ENCODE data around the gene TRAP1.
"Not testable (repeated sequence)": the region's sequence is repeated elsewhere in the genome, so short reads cannot be mapped to it uniquely, and the experiment has no call there.

The TRAP1 gene

GRCh38 chr16:3670711-3671110 is 46.6 kb downstream of the TRAP1 start:
- no peak for DNase-seq

GRCh38 chr16:3669082-3669481 is 48.2 kb downstream of the TRAP1 start:
- no peak for DNase-seq

DNA sequence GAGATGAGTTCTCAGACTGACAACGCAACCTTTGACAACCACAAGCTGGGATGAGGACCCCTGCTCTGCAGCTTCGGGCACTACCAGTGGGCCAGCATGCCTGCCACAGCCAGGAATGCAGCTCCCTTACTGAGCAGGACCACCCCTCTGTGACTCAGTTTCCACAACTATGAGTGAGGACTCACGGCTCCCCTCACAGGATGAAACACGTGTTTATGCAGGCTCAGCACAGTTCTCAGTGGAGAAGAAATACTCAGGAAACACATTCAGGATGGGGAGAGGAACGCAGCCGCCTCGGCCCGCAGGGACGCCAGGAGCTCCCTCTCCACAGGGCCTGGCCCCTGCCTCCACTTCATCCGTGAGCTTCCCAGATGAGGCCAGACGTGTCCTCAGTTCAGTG is 48.7 kb downstream of the TRAP1 start:
- no peak for DNase-seq

DNA sequence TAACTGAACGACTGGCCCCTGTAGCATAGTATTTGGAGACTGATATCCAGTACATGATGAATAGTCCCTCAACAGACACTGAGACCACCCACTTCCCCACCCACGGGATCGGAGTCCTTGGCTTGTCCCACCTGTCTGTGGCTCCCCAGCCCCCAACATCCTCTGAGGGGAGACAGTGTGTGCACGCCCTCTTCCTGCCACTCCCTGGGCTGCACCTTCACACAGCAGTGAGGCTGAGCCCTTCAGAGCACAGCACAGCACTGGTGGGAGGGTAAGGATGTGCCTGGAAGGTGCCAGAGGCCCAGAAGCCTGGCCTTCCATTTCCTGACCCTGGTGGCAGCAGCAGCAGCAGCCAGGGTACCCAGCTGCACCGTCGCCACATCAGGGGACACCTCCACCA is 51.8 kb downstream of the TRAP1 start:
- no peak for DNase-seq

DNA sequence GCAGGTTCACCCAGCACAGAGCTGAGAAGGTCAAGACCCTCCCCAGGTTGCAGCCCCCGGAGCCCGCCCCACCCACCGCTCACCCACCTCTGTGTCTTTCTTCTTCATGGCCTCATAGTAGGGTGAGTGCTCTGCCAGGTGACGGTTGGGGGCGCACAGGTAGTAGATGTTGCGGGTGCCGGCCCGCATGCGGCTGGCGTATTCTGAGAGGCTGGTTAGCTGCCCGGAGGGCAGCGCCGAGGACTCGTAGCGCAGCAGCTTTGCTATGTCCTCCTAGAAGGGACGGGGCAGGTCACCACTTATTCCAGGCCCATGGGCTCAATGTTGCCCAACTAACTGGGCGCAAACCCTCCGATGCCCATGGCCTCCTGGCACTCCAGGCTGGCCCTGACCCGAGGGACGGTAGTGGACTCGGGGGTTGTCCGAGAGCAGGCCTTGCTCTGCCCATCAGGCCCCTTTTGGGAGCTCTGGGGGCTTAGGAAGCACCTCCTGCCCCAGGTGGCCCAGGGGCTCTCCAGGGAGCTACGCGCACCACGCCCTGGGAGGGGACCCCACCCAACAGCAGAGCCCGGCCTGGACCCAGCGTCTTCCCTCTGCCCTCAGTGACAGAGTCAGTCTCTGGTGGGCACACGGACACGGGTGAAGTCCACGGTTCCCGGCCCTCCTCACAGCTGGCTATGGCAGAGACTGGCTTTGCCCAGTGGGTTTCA is 53.0 kb downstream of the TRAP1 start:
- no peak for DNase-seq

DNA sequence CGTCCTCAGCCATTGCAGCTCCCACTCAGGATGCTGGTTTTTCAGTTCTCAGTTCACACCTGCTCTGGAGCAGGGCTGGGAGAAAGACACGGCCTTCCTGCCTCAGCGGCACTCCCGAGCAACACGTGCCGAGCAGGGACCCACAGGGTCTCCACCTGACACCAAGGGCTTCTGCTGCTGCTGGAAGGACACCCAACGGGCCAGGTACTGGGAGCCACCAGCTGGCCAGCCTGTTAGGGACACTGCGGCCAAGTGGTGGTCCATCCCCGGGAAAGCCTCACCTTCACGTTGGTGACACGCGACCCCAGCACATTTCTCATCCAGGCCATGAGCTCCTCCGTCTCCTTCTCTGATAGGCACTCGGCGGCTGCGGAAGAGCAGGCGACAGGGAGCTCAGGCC is 54.7 kb downstream of the TRAP1 start:
- DNase-seq, result no peak

DNA sequence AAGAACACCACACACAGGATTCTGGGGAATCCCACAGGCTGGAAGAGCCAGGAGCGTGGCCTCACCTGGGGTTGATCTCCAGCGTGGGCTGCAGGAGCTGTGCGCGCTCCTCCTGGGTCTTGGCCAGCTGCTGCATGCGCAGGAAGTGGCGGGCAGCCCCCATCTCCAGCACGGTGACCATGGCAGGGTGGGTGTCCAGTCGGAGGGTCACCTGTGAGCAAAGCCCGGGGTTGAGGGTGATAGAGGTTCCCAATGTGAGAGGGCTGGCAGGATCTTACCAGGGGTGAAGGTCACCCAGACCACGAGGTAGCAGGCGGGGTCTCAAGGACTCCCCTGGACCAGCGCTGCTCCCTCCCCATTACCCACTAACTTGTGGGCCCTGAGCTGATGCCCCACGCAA is 55.4 kb downstream of the TRAP1 start:
- no peak for DNase-seq

DNA sequence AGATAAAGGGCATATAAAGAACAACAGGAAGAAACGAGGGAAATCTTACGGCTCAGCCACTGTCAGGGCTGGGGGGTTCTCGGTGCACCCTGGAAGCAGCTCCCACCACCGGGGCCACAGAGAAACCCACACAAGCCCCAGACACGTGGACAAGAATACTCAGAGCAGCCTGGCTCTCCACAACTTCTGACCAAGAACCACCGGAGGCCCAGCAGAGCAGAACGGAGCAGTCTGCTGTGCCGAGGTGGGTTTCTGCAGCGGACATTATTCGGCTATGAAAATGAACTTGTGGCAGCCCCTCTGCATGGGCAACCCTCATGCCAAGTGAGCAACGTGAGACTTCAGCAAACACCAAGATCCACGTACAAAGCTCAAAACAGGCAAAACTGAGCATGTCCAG is 56.0 kb downstream of the TRAP1 start:
- no peak for DNase-seq

DNA sequence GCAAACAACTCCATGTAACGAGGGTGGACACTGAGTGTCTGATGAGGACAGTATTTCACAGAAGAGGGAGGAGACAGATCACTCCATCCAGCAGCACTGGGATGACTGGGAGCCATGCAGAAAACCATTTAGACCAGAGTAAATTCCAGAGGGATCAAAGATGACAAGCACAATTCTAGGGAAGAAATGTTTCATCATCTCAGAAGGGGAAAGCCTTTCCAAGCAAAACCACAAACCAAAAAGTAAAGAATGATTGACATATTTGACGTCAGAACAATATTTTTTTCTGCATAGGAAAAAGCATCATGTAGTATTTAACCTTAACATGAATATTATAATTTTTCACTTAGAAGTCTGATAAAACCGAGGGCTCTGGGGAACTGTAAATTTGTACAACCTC is 58.1 kb downstream of the TRAP1 start:
- no peak for DNase-seq

- DNase-seq, result no peak
Measured at GRCh38 chr16:3656491-3657468, 60.5 kb downstream of the TRAP1 start.

GRCh38 chr16:3656160-3656490 is 61.2 kb downstream of the TRAP1 start:
- DNase-seq, result not testable (repeated sequence)

- DNase-seq, result no peak
Measured at GRCh38 chr16:3655396-3656159, 61.7 kb downstream of the TRAP1 start.

DNA sequence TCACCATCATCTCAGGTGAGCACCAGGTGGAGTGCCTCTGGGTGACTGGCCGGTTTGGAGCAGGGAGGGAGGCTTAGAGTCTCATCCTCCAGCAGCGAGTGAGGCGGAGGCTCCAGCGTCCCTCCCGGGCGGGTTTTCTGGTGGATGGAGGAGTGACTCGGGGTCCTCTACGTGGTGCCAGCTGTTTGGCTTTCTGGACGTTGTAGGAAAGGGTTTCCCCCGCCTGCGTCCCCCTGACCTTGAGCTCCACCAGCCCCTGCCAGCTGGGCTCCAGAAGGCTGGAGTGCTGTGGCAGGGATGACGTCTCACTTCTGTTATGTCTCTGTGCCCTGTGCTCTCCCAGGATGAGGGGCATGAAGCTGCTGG is 62.3 kb downstream of the TRAP1 start:
- no peak for DNase-seq

GRCh38 chr16:3654249-3654991 is 62.9 kb downstream of the TRAP1 start, which contains the start of gene DNASE1:
Gene DNASE1, plus strand, starts transcription at chr16:3654691. Its CDS starts 683 bp downstream, at chr16:3655374.
- DNase-seq, result no peak

DNA sequence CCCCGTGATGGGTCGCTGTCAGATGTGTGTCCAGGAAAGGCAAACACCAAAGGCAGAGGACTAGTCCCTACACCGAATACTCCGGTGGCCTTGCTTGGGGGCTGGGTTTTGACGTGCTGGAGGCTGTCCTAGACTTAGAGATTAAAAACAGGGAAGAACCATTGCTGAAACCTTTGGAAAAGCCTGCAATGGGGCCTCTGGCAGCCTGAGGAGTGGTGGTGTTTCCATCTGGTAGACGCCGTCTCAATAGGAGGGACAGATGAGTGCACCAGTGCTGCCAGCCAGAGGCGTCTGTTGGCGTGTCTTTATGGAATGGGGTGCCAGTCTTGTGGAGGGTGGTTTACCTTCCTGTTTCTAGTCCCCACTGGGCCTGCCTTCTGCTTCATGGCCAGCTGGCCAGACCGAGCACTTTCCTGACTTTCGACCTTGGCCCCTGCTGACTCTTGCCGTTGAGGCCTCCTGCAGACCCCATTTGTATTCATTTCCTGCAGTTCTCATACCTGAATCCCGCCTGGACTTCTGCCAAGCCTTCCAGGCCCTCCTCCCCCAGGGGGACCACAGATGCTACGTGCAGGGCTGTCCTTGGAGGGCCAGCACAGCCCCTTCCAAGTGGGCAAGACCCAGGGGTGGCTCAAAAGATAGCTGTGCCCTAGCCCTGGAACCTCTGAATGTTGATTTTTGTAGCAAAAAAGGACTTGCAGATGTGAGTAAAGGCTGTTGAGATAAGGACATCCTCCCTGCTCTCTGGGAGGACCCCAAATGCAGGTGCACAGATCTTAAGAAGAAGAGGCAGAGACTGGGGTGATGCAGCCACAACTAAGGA is 64.7 kb downstream of the TRAP1 start:
- DNase-seq, result no peak

DNA sequence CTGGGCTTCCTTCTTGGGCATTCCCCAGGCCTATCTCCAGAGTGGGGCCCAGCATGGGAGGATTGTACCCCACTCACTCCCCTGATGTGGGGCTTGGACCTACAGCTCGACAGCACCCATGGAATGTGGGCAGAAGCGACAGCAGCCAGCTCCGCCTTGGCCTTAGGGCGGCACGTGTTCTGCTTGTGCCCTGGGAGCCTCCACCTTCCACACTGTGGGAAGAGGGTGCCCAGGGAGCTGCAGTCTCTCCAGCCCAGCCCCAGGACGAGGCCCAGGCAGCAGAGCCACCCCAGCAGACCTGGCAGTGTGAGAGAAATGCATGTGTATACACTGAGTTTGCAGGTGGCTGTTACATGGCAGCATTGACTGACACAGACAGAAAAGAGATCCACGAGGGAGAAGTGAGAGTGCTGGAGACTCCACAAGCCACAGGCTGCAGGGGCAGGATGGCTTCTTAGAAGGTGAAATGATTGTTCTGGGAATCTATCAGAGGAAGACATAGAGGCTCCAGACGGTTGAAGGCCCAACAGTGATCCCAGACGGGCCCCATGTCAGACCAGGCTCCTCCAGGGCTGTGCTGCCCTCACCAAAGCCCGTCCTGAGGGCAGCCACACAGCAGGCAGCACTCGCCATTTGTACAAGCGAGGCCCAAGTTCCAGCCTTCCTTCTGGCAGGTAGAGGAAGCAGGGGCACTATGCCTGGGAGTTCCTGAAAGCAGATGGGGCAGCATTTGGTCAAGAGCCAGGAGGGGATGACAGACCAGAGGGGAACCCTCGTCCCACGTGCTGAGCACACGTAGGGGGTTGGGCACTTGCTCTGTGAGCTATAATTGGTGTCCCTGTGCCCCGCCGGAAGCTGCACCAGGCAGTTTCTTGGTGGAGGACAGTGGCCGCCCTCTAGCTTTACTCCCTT is 65.6 kb downstream of the TRAP1 start:
- no peak for DNase-seq

DNA sequence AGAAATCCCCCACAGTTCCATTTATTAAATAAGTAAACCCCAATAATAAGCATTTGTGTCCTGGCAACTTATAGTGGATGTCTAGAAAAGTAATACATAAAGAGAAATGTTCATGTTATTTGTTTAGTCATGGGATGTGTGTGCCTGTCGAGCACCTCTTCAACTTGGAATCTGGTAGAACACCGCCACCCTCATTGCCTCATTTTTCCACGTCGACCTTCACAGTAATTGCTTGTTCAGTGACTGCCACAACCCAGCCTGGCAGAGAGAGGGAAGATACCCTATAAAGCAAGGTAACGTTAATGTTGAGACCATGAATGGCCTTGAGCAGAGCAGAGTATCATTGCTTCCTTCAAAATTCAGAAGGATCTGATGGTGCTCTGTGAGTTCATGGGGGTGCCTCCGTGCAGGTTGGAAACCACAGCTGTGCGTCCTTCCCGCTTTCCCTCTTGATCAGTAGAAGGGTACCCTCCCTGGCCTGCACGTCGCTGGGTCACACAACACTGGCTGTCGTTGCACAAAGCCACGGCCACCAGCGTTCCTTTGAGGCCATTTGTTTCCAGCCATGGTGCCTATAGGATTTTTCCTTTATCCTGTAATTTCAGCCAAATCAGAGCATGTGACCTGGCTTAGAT is 66.6 kb downstream of the TRAP1 start:
- DNase-seq, result no peak

GRCh38 chr16:3646348-3646920 is 70.9 kb downstream of the TRAP1 start:
- no peak for DNase-seq

DNA sequence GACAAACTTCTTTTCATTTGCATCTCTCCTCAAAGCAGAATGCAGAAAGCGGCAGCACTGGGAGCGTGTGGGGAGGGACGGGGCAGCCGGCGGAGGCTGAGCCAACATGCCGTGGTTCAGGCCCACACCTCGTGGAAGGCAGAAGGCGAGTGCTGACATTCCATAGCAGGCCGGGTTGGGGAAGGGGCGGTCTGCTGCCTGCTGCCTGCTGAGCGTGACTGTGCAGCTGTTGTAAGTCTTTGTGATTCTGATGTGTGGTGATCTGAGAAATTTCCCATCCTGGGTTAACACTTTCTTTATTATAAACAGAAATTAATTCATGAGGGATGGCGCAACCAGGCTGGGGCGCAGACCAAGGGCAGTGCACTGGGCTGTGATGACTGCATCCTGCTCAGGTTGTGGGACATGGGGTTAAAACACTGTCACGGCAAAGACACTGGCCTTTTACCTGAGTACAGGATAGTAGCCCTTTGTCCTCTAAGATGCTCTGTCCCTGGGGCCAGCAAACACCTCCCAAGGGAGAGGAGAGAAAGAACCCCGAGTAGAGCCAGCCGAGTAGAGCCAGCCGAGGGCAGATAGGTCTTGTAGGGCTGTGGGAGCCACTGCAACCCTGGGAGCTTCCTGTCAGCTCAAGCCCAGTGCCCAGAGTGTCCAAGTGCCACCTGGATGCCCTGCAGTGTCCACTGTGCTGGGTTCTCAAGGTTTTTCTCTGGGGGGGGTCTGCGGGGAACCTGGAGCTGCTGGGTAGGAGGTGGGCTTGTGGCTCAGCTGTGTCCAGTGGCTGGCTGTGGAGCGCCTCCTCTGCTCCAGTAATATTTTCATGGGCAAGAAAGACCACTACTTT is 71.6 kb downstream of the TRAP1 start:
- DNase-seq, result no peak

Data from T1000 (cell line).